Esophagus muscularis mucosa (tissue), 2 donors: ENCODE measurements around the gene PAPSS1.

ENCODE experiments used
- EP300 ChIP-seq: sonication (generic); formaldehyde crosslinking; IDR thresholded peaks from one replicate; pipeline ENCODE4 v1.6.1; 2017; ENCODE audit warnings: antibody characterized with exemption
- POLR2A ChIP-seq: fragments of 450-650 bp; IDR thresholded peaks from one replicate; pipeline ENCODE4 v1.6.1; 2017; ENCODE audit warnings: antibody characterized with exemption, moderate library complexity, mild to moderate bottlenecking, low read depth

DNA sequence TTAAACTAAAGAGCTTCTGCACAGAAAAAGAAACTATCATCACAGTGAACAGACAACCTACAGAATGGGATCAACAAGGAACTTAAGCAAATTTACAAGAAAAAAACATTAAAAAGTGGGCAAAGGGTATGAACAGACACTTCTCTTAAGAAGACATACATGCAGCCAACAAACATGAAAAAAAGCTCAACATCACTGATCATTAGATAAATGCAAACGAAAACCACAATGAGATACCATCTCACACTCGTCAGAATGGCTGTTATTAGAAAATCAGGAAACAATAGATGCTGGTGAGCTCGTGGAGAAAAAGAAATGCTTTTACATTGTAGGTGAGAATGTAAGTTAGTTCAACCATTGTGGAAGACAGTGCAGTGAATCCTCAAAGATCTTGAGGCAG, 27.8 kb downstream of the PAPSS1 start:
- no peak for TF ChIP-seq EP300
- no peak for TF ChIP-seq POLR2A
